GM21390 (cell line): ENCODE data around the gene TMEM132D.
"Not testable (repeated sequence)": the region's sequence is repeated elsewhere in the genome, so short reads cannot be mapped to it uniquely, and the experiment has no call there.

Source experiments
- ATAC-seq: cut with Tn5 transposase; IDR thresholded peaks from one replicate; pipeline ENCODE4 v1.9.1; 2021; ENCODE audit not compliant: unreplicated experiment

Gene TMEM132D

GRCh38 chr12:129903956-129904829 is at the start of gene TMEM132D:
TMEM132D (minus strand) TSS chr12:129904025.
- no peak for ATAC-seq

- no peak for ATAC-seq
Measured at GRCh38 chr12:129949651-129950050, 45.8 kb upstream of the TMEM132D start.

GRCh38 chr12:129941618-129942017 is 37.8 kb upstream of the TMEM132D start:
- ATAC-seq = no peak

- ATAC-seq = no peak
Measured at GRCh38 chr12:129938089-129938488, 34.3 kb upstream of the TMEM132D start.

- no peak for ATAC-seq
Measured at GRCh38 chr12:129937426-129937825, 33.6 kb upstream of the TMEM132D start.

GRCh38 chr12:129928643-129929042 is 24.8 kb upstream of the TMEM132D start:
- ATAC-seq = no peak

GRCh38 chr12:129927316-129927900 is 23.6 kb upstream of the TMEM132D start:
- no peak for ATAC-seq

- peak; percentile 79 for ATAC-seq
Measured at GRCh38 chr12:129911428-129912049, 7.7 kb upstream of the TMEM132D start.

- no peak for ATAC-seq
Measured at GRCh38 chr12:129909051-129910020, 5.5 kb upstream of the TMEM132D start.

GRCh38 chr12:129903092-129903945 is 506 bp downstream of the TMEM132D start:
- no peak for ATAC-seq

- no peak for ATAC-seq
Measured at GRCh38 chr12:129902371-129903091, 1.3 kb downstream of the TMEM132D start.

GRCh38 chr12:129901254-129901653 is 2.6 kb downstream of the TMEM132D start:
- no peak for ATAC-seq

GRCh38 chr12:129900306-129900705 is 3.5 kb downstream of the TMEM132D start:
- no peak for ATAC-seq

GRCh38 chr12:129899045-129899444 is 4.8 kb downstream of the TMEM132D start:
- ATAC-seq = not testable (repeated sequence)

- ATAC-seq = no peak
Measured at GRCh38 chr12:129893691-129894090, 10.1 kb downstream of the TMEM132D start.

- no peak for ATAC-seq
Measured at GRCh38 chr12:129887101-129887500, 16.7 kb downstream of the TMEM132D start.

GRCh38 chr12:129886541-129886940 is 17.3 kb downstream of the TMEM132D start:
- no peak for ATAC-seq

GRCh38 chr12:129885287-129885686 is 18.5 kb downstream of the TMEM132D start:
- ATAC-seq = no peak

GRCh38 chr12:129877411-129877810 is 26.4 kb downstream of the TMEM132D start:
- ATAC-seq = no peak
